Activated CD8-positive, alpha-beta memory T cell treated with anti-CD3 and anti-CD28 coated beads, Interleukin-2, amount 50 U/mL, for 48 hours (primary cell): ENCODE measurements around the gene ZNF639.

Experiments
- DNase-seq: peaks from one replicate; pipeline ENCODE4 v3.0.0-alpha.2; 2020

Gene ZNF639

DNA sequence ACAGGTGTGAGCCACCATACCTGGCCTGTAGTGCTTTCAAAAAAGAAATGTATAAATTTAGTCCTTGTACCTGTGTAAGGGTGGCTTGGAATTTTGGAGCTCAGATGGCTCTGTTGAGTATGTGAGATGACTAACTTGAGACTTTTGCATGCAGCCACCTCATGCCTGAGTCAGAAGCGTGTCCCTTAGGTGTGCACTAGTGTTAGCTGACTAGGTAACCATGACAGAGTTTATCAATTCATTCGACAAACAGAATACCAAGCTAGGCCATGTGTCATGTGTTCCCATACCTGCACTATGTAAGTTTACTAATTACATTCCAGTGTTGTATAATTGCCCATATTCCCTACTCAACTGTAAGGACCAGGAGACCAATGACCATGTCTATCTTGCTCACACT is 4.0 kb upstream of the ZNF639 start:
- no peak for DNase-seq

DNA sequence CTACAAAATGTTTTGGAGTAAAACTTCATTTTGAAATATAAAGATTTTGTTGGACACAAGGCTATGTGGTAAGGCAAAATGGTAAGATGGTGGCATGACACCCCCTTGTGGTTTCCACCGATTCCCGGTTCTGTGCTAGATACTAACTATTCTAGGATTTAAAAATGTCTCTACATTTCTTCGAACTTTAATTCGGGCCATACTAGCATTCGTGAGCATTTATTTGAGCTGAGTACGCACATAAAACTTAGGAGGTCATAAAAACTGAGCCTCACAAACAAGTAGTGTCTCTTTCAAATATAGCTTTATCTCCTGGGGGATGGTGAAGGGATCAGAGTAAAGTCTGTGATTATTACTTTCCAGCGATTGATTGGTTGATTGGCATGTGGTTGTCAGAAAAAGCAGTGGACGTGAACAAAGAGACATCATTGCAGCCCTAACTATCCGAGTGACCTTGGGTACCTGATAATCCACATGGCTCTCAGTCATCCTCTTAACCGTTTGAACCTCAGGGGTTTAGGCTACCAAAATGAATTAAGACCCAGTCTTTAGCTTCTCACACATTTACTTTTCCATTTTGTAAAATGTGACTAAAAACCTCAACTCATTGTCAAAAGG is 1.1 kb upstream of the ZNF639 start:
- DNase-seq = no peak

DNA sequence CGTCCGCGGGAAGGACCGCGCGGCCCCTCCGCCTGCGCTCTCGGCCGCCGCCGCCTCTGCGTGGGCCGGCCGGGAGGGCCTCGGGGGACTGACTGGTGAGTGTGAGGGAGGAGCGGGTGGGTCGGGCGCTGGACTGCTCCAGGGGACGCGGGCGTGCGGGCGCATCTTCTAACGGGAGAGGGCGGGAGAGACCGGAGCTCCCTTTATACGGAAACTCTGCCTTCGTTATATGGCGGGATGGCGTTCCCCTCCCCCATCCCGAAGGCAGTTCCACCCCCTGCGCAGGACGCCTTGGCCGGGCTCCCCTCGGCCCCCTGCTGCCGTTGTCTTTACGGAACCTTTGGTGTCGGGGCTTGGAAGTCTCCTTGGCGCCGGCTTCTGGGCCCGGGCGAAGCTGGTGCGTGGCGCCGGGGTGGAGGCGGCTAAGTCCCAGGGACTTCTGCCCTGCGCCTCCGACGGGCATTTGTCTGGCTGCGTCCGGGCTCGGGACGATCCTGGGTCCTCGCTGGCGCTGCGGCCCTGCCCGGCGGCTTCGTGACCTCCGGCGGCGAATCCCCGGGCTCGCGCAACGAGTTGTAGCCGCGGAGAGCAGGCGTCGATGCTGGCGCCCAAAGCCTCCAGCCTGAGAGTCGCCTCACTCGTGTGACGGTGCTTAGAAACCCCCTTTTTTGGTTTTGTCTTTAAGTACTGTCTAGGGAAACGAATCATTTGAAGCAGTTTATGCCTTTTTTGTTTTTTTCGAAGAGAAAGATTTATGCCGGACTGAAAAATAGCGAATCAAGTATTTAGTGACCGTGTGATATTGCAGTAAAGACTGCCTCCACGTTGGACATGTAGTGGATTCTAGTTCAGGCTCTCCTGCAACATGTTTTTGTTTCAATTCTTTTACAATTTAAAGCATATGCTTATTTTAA is 623 bp downstream of the ZNF639 start:
- peak; percentile 81 for DNase-seq

DNA sequence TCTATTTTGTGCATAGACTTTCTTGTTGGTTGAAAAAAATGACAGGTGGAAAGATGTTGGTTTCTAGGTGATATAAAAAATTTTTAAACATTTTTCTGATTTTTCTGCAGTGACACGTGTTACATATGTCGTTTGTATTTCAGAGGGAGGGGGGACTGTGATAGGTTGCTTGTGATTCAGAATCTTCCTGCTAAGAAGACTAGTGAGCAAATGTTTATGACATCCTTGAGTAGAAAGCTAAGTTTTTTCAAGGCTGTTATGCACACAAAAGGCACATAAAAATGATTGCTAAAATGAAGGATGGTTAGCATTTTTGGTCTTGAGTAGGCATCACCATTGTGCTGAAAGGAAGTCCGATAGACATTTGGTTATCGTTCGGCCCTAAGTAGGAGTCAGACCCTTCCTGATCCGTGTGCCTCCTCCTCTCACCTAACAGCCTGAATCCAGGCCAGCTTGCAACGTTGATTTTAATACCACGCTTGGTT is 1.5 kb downstream of the ZNF639 start:
- no peak for DNase-seq

DNA sequence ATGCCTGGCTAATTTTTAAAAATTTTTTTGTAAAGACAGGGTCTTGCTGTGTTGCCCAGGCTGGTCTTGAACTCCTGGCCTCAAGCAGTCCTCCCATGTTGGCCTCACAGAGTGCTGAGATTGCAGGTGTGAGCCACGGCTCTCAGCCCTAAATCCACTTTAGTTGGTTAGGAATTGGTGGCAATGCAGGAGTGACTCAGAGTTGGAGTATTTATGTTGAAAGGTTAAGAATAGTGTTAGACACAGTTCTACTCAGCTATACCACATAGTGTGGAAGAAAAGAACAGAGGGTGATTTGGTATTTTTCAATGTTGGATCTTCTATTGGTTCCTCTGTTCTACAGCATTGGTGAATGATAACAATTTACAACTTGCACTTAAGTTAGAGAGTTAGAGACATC is 7.6 kb downstream of the ZNF639 start:
- no peak for DNase-seq

DNA sequence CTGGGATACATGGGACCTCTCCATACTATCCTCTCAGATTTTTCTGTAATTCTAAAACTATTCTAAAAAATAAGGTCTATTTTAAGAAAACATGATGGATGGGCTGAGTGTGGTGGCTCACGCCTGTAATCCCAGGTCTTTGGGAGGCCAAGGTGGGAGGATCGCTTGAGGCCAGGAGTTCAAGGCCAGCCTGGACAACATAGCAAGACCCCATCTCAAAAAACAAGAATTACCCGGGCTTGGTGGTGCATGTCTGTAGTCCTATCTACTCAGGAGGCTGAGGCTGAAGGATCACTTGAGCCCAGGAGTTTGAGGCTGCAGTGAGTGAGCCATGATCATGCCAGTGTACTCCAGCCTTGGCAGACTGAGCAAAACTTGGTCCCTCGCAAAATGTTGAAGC is 9.4 kb downstream of the ZNF639 start:
- DNase-seq = no peak

DNA sequence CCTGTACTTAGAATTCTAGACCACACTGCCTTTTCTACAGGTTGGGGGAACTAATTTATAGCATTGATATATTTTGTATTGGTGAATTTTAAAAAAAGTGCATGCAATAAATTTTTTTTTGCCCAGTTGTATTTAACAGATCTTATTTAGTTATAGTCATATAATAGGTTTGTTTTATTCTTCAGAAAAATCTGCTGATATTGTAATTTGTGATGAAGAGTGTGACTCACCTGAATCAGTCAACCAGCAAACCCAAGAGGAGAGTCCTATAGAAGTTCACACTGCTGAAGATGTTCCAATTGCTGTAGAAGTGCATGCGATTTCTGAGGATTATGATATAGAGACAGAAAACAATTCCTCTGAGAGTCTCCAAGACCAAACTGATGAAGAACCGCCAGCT is 10.3 kb downstream of the ZNF639 start:
- no peak for DNase-seq

DNA sequence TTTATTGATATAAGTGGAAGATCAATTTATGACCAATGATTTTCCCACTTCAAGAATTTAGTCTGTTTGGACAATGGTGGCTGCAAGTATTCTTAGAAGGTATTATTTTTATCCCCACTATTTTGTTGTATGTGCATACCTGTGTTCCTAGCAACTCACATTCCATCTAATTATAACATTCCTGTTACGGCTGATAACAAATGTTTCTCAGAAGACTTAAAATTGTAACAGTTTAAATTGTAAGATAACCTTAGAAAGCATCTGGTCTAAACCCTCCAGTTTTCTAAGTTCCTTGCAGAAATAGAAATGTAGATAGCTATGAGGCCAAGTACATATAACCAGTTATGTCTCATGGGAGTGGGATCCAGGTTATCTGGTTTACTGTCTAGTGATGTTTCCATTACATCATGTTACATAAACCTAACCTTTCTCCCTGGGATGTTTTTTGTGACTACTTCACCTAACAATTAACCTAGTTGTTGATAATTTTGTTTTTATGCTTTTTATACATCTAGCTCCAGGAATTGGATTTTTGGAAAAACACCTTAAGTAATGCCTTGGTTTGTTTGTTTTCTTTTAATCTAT is 13.6 kb downstream of the ZNF639 start:
- DNase-seq = no peak

DNA sequence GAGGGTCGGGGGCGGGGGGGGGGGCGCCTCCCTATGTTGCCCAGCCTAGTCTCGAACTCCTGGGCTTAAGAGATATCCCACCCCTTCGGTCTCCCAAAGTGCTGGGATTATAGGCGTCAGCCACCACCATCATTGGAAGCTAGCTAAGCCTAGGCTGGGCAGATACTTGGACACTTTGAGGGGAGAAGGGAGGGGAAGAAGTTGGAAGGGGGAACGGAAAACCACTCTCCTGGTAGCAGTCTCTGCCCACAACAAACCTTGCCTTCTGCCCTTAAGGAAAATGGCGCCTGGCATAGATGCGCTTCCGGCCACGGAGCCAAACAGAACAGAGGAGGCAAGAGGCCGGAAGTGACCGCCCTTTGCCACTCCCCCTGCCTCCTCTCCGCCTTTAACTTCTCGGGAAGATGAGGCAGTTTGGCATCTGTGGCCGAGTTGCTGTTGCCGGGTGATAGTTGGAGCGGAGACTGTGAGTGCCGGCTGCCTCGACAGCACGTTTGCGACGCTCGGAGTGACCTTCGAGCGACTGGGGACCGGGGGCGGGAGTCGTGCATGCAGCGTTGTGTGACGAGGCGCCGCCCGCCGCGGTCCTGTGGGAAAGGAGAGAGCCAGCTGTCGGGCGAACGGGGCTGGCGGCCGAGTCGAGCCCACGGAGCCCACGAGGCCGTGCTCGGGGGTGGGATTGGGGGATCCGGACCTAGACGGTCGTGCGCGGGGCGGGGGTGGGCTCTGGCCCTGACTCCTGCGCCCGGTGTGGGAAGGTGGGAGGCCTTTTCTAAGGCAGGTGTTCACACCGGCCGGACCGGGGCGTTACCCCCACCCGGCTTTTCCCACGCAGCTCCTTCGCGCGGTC is 24.7 kb downstream of the ZNF639 start, which contains the start of gene MFN1:
TSS of gene MFN1 (plus strand) at position 365 of the 850 bp plus-strand sequence. CDS start 1,143 bp downstream, outside the sequence.
- peak; percentile 89 for DNase-seq

DNA sequence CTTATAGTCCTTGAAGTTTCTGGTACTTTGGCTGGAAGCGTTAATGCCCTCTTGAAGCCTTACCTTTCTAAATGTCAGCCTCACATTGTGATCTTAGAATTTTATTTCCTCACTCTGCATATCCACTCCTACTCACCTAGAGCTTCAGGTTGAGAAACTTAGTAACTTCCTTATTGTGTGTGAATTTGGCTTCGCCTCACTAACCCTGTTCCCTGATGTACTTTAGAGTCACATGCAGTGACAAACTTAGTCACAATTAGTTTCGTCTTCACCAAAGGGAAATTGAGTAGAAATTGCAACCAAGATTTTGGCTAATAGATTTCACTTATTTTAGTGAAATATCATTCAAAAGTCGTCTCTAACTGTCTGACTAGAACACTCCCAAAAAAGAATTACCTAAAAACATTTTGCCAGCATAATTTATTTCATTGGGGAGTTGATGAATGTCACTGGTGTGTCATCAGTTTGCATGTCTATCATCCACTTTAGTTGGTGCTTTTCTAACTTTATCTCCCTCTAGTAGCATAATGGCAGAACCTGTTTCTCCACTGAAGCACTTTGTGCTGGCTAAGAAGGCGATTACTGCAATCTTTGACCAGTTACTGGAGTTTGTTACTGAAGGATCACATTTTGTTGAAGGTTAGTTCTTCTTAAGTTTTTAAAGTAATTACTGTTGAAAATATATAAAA is 25.6 kb downstream of the ZNF639 start:
- no peak for DNase-seq

DNA sequence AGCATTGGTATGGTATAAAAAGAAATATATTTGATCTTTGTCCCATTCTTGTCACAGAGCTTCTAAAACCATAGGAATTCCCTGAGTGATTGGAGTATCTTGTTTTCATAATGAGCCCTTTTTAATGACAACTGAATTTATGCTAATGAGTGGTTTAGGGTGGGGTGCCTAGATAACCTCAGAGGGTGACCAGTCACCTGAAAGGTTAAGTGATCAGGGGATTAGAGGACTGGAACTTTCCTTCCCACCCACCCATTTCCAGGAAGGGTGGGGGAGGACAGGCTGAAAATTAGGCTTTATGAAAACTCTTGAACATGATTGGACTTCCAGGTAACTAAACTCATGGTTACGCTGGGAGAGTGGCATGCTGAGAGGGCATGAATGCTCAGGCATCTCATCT is 33.2 kb downstream of the ZNF639 start:
- DNase-seq = no peak

DNA sequence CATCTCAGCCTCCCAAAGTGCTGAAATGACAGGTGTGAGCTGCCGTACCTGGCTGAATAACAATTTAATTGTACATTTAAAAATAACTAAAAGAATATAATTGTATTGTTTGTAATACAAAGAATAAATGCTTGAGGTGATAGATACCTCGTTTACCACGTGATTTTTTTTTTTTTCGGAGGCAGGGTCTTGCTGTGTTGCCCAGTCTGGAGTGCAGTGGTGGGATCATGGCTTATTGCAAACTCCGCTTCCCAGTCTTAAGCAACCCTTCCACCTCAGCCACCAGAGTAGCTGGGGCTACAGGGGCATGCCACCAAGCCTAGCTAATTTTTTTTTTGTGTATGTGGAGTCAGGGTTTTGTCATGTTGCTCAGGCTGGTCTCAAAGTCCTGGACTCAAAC is 40.5 kb downstream of the ZNF639 start:
- no peak for DNase-seq

DNA sequence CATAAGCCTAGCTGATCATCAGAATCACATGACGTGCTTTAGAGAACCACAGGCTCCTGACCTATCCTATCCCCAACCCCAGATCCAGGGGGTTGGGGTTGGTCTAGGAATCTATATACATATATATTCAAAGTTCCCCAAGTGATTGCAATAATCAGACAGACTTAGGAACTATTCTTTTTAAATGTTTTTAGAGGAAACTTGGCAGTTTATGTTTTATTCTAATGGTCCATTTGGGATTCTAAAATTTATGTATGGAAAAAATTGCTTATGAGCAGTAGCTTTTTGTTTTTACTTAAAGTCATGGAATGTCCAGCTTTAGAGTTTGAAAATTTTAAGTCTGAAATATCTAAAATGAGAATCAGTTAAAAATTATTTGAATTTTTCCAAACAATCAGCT is 46.8 kb downstream of the ZNF639 start:
- DNase-seq = no peak

DNA sequence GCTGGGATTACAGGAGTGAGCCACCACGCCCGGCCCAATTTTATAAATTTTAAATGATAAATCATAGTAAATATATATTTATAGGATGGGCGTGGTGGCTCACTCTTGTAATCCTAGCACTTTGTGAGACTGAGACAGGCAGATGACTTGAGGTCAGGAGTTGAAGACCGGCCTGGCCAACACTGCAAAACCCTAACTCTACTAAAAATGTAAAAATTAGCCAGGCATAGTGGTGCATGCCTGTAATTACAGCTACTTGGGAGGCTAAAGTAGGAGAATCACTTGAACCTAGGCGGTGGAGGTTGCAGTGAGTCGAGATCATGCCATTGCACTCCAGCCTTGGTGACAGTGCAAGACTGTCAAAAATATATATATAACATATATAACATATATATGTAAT is 51.1 kb downstream of the ZNF639 start:
- no peak for DNase-seq

DNA sequence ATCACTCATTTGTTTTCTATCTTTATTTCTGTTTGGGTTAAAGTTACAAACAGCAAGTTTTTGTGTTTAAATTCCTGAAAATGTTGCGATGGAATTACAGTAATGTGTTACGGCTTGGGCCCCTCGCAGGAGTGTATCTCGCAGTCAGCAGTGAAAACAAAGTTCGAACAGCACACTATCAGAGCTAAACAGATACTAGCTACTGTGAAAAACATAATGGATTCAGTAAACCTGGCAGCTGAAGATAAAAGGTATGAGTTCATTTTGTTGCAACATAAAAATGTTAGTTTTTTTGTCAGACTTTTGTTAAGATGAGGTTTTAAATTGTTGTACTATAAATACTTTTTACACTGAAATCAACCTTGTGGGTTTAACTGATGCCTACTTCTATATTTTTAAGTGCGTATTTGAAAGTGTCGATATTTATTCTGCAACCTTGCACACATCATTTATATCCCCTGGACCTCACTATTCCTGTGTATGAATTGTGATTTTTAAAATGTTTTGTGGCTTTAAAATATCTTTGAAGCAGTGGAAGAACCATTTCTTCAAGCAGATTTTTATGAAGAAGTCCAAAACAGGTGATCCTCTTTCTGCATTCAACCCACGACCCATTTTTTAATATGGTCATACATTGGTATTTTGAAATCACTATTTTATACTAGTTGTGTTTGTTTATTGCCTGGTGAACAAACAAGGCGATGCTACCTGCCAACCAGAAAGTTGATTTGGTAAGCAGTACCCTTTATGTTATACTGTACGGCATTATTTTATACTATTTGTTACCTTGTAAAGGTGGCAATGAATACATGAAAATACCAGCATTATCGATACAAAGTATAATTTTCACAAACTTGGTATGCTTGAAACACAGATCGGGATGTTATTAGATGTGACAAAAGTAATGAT is 52.5 kb downstream of the ZNF639 start:
- DNase-seq = no peak

DNA sequence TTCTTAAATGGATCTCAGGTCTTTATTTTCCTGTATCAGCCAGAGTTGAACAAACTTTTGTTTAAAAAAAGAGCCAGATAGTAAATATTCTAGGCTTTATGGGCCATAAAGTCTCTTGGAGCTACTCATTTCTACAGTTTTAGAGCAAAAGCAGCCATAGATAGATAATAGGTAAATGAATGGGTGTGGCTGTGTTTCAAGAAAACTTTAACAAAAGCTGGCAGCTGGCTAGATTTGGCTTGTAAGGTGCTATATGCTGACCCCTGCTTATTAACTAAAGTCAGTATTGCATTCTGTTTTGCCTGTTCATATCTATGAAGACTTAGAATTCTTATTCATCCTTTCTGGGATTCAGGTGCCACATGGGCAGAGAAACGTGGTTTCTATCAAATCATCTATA is 53.6 kb downstream of the ZNF639 start:
- DNase-seq = no peak
